Nephron progenitor cell (in vitro differentiated cells): Measurements from ENCODE around the gene SYTL3.

Source experiments
- DNase-seq: peaks from one replicate; pipeline ENCODE4 v3.0.0; 2021
- H3K27ac Mint-ChIP-seq: 2 replicates; pipeline ENCODE4 v1.8.0; 2021; ENCODE audit warnings: mild to moderate bottlenecking, moderate library complexity, mixed read lengths
- H3K27me3 Mint-ChIP-seq: 2 replicates; pipeline ENCODE4 v1.8.0; 2021; ENCODE audit warnings: mild to moderate bottlenecking, low read depth, mixed read lengths; ENCODE audit not compliant: poor library complexity
- H3K36me3 Mint-ChIP-seq: 2 replicates; pipeline ENCODE4 v1.8.0; 2021; ENCODE audit warnings: low read depth, mixed read lengths
- H3K4me1 Mint-ChIP-seq: 2 replicates; pipeline ENCODE4 v1.8.0; 2021; ENCODE audit warnings: mixed read lengths
- H3K4me3 Mint-ChIP-seq: 2 replicates; pipeline ENCODE4 v1.8.0; 2021; ENCODE audit warnings: mild to moderate bottlenecking, moderate library complexity, mixed read lengths
- H3K9me3 Mint-ChIP-seq: 2 replicates; pipeline ENCODE4 v1.8.0; 2021; ENCODE audit warnings: mild to moderate bottlenecking, moderate library complexity, mixed read lengths
- CTCF ChIP-seq: fragments of 200-600 bp; sonication (generic); IDR thresholded peaks from 2 replicates; pipeline ENCODE4 v1.5.0; 2021; ENCODE audit warnings: antibody characterized with exemption

Gene SYTL3

GRCh38 chr6:158751921-158752320, 102.1 kb downstream of the SYTL3 start:
- H3K27me3 Mint-ChIP-seq: no peaks in the 10 kb centered on the region
- H3K27ac Mint-ChIP-seq: no peak overlapping the region
- TF ChIP-seq CTCF: no peak
- no peaks in the 10 kb centered on the region for H3K9me3 Mint-ChIP-seq
- DNase-seq: no peak
- H3K4me1 Mint-ChIP-seq: peaks cover 47% of the 10 kb centered on the region
- H3K36me3 Mint-ChIP-seq: no peaks in the 10 kb centered on the region
- no peak overlapping the region for H3K4me3 Mint-ChIP-seq

GRCh38 chr6:158752613-158753012, 102.8 kb downstream of the SYTL3 start:
- Mint-ChIP-seq H3K9me3 (no peaks in the 10 kb centered on the region), H3K4me3 (no peak overlapping the region), H3K27ac (no peak overlapping the region), H3K36me3 (no peaks in the 10 kb centered on the region), H3K27me3 (no peaks in the 10 kb centered on the region), H3K4me1 (peaks cover 54% of the 10 kb centered on the region)
- no peak for DNase-seq
- no peak for TF ChIP-seq CTCF

- H3K27me3 Mint-ChIP-seq: no peaks in the 10 kb centered on the region
- H3K27ac Mint-ChIP-seq: no peak overlapping the region
- peaks cover 66% of the 10 kb centered on the region for H3K4me1 Mint-ChIP-seq
- H3K36me3 Mint-ChIP-seq: no peaks in the 10 kb centered on the region
- no peaks in the 10 kb centered on the region for H3K9me3 Mint-ChIP-seq
- no peak for TF ChIP-seq CTCF
- no peak overlapping the region for H3K4me3 Mint-ChIP-seq
- DNase-seq: no peak
Measured at GRCh38 chr6:158753811-158754210, 104.0 kb downstream of the SYTL3 start.

GRCh38 chr6:158754738-158755137, 104.9 kb downstream of the SYTL3 start:
- no peaks in the 10 kb centered on the region for H3K9me3 Mint-ChIP-seq
- H3K4me3 Mint-ChIP-seq: no peak overlapping the region
- no peak for TF ChIP-seq CTCF
- peak overlapping the region; percentile 13 for H3K27ac Mint-ChIP-seq
- H3K4me1 Mint-ChIP-seq: peaks cover 70% of the 10 kb centered on the region
- H3K36me3 Mint-ChIP-seq: no peaks in the 10 kb centered on the region
- no peaks in the 10 kb centered on the region for H3K27me3 Mint-ChIP-seq
- DNase-seq: no peak

GRCh38 chr6:158755636-158756035, 105.8 kb downstream of the SYTL3 start:
- peaks cover 73% of the 10 kb centered on the region for H3K4me1 Mint-ChIP-seq
- no peak overlapping the region for H3K27ac Mint-ChIP-seq
- no peak for DNase-seq
- TF ChIP-seq CTCF: no peak
- no peaks in the 10 kb centered on the region for H3K27me3 Mint-ChIP-seq
- H3K36me3 Mint-ChIP-seq: no peaks in the 10 kb centered on the region
- no peaks in the 10 kb centered on the region for H3K9me3 Mint-ChIP-seq
- no peak overlapping the region for H3K4me3 Mint-ChIP-seq

- no peak overlapping the region for H3K4me3 Mint-ChIP-seq
- no peak overlapping the region for H3K27ac Mint-ChIP-seq
- no peaks in the 10 kb centered on the region for H3K27me3 Mint-ChIP-seq
- no peak for DNase-seq
- H3K9me3 Mint-ChIP-seq: no peaks in the 10 kb centered on the region
- no peaks in the 10 kb centered on the region for H3K36me3 Mint-ChIP-seq
- no peak for TF ChIP-seq CTCF
- H3K4me1 Mint-ChIP-seq: peaks cover 72% of the 10 kb centered on the region
Measured at GRCh38 chr6:158756126-158756525, 106.3 kb downstream of the SYTL3 start.
